ENCODE results near the gene PCCA.

PCCA gene

DNA sequence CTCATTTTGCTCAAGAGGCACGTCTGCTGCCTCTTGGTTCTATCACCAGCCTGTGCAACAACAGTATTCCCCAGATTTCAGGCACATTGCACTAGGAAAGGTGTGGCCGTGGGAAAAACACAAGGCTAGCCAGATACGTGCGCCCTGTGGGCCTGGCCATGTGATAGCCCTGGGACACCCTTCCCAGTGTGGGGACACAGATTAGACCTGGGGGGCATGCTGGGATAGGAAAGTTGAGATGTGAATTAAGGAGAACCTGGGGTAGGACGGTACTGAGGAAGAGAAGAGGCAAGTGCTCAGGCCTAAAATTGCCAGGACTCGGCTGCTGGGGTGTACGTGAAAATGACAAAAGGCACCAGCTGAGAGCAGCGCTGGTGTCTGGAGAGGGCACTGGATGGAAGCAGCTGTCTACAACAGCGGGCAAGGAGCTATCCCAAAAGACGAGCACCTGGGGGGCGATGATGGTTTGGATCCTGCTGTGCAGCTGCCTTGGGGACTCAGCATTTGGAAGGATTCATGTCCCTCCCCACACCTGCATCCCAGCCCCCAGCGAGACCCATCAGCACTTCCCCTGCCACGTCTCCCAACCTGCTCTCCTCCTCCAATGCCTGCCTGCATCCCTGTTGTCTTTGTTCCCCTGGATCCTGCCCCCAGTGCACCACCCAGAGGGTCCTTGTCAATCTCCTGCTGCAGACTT, 445.4 kb downstream of the PCCA start:
- no peak for DNase-seq

DNA sequence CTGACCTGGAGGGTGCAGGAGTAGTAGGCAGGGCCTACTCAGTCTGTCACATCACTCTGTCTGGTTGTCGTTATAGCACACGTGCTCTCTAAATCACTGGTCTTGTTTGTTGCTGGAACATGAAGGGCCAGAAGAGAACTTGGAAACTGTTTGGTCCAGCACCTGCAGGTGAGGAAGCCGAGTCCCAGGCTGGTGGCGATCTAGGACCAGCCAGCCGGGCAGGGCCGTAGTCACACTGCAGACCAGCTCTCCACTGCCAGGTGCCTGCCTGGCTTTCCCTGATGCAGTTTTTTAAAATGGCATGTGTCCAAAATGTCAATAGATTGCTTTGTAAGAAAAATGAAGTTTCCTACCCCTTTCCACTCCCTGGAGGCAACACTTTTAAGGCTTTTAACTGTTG, 446.0 kb downstream of the PCCA start:
- no peak for DNase-seq

DNA sequence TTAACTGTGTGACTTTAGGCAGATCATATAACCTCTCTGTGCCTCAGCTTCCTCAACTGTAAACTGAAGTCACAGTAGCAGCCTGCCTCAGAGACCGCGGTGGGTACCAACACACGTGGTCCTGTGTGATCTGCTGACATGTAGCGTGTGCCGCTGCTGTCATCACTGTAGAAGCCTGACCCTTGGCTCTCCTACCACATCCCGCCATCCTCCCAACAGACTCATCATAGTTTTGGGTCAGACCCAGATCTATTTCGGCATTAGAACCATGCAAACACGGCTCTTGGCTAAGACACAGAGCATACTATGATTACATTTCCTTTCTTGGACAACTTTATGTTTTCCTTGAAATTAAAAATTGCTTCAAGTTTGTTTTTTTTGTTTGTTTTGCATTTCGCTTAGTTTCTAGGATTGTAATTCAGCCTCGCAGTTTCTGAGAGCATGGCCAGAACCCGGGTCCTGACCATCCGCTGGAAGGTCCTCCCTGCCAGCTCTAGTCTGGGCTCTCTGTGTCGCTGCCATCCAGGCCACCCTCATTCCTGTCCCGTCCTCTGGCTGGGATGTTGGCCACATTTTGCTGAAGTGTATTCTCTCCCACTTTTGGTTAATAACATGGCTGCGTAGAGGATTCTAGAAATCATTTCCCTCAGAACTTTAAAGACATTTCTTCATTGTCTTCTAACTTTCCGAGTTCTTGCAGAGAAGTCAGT, 446.7 kb downstream of the PCCA start:
- no peak for DNase-seq

DNA sequence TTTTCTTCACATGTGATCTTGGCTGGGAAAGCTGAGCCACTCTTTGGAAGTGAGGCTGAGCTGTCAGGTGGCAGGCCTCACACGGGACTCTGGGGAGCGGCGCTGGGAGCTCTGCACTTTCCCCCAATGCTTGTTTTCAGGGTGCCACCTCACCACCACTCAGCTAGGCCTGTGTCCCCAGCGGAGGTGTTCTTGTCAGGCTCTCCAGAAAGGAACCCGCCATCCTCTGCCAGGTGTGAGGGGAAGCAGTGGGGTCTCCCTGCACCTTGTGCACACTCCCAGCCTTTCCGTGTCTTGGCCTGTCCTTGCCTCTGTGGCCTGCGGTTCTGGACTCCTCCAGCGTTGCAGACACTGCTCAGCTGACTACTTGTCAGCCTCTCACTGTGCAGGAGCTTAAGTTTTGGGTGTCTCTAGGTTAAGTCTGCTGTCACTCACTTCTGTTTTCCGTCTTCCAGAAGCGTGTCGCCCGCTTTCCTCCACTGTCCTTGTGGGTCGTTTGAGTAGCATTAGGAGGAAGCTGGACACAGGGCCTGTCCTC, 447.8 kb downstream of the PCCA start:
- DNase-seq = no peak

DNA sequence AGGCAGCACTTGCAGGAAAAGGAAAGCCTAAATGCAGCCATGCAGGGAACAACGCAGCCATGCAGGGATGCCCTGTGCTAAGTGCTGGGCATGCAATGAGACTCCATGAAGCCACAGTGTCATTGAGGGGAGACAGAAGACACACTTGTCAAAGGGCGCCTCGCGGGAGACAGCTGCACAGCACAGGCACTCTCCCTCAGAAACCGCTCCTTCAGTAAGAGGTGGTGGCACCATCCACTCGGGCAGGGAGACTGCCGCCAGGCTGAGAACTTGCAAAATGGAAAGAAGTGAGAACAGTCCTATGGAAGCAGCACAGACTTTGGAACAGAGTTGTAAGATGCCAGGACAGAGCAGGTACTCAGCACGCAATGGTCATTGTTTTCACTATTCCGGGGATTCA, 448.6 kb downstream of the PCCA start:
- no peak for DNase-seq

DNA sequence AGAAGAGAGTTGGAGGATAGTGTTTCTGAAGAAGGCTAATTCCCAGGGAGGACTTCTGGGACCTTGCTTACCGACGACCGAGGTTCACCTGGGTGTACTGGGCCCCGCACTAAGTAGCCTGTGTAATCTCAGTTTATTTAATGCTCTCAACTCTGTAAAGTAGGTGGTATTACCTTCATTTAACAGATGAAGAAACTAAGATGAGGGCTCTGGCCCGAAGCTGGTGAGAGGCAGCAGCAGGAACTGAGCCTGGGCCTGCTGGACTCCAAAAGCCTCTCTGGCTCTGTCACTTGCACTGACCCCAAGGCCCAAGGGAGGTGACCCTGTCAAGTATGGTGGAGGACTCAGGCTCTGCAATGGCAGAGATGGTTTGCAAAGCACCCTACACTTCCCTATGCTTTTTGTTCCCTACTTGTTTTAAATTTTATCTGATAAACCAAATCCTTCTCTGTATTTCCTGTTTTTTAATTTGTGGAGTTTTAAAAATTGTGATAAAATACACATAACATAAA, 449.1 kb downstream of the PCCA start:
- no peak for DNase-seq

DNA sequence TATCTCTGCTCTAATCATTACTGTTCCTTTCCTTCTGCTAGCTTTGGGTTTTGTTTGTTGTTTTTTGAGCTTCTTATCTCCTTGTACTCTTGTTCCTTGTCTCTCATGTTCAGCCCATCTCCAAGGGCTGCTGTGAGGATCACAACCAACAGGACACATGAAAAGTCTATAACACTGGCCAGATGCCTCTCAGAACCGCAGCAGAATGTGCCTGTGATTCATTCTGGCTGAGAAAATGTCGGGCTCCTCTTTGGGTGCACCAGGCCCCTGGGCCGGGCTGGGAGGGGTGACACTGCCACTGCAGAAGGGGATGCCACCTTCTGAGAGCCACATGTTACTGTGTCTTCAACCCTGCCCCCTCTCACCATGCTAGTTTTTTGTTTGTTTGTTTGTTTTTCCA, 451.7 kb downstream of the PCCA start:
- DNase-seq = no peak

DNA sequence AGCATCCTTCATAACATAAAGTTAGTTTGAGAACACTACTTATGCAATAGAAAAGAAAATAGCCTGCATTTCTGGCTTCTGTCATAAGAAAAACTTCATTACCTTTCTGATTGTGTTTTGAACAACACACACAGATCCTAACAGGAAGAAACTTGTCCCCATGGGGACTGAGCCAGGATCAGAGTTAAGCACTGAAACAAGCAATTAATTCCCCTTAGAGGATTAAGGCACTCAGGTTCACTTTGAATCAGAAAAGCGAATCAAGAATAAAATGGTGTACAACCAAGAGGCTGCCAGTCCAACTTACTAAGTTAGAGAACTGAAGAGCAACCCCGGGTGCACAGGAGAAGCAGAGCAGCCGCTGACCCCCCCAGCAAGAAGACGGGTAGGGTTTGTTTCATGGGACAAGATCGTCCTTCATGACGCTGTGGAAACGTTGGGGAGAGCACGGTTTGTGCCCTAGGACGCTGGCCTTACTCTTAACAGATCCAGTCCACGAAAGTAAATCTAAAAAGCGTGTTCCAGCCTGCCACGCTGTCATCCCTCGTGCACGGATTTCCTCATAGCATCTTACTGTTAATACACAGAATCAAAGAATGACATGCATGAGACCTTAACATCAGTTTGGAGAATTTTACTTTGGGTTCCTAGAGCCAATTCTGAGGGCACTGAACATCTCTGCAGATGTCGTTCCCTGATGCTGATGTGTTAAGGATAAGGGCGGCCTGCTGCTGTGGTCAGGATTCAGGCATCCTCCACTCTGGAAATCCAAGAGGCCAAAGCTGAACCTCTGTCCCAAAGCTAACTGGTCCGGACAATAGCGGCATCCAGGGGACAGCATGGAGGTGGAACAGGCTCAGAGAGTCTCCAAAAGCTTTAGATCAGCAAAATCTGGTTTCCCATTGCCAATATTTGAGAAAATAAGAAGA, 453.3 kb downstream of the PCCA start:
- DNase-seq = no peak

DNA sequence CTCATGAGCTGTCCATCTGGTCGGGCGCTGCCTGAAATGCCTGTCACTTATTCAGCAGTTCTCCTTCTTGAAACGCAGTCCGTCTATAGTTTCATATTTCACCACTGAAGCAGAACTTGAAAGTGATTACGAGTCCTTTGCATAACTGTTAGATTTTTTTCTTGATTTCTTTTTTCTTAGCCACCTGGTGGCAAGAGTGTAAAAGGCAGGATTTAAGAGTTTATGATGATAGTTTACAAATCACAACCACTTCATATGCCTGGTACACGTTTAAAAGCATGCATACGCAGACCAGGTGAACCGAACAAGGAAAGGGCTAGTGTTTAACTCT, 453.9 kb downstream of the PCCA start:
- DNase-seq = no peak

DNA sequence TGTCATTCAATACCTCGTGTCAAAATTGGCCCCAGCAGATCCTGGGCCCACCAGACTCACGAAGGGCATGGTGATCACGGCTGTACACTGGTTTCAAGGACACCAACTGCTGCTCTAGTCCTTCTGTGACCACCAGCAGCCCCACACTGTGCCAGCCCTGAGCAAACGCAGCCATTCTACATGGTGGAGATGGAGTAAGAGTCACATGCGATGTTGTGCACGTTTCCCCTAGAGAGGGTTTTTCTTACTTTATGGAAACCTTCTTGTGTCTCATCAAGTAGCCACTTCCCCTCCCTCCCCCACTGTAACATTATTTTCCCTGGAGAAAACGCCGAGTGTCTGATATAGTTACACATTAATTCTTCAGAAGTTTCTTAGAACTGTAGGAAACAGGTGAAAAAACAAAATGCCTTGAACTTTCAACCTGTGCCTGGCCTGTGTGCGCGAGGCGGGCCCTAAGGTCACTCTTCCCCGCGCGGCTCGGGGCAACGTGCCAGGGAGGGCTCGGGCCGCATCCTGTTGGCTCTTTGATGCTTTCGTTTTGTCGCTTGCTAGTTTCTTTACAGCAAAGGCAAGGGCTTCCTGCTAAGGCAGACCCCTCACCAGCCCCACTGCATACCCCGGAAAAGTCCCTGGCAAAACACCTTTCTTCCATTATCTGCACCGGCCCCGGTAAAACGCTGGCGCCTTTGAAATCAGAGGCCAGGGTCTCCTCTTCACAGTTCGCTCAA, 455.1 kb downstream of the PCCA start:
- no peak for DNase-seq

DNA sequence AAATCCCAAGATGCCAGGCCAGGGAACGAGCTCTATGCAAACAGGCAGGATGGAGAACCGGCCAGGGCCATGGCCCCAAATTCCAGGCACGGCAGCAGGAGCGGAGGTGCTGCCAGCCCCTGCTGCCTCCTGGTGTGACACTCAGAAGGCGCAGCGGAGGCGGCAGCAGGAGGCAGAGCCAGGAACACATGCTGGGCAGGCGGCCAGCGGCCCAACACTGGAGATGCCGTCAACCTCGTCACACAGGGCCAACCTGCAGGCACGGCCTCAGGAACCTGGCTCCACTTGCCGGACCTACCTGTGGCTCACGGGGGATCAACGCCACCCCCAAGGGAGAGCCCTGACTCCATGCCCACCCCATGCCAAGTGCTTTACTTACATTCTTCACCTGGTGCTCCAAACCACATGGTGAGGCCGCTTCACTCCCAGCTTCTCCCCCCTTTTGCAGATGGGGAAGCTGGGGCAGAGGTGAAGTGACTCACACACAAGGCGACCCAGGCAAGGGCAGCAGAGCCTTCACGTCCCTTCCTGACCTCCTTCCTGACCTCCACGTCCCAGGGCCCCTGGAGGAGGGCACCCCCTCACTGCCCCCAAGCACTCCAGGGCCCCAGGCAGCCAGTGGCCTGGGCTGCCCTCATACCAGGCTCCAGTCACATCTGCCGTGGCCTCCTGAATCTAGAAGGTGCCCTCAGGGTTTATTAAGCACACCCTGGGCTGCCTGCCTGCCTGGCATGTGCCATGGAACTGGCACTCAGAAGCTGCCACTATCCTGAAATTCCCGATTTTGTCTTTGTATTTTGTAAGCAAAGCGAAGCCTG, 456.2 kb downstream of the PCCA start:
- no peak for DNase-seq

DNA sequence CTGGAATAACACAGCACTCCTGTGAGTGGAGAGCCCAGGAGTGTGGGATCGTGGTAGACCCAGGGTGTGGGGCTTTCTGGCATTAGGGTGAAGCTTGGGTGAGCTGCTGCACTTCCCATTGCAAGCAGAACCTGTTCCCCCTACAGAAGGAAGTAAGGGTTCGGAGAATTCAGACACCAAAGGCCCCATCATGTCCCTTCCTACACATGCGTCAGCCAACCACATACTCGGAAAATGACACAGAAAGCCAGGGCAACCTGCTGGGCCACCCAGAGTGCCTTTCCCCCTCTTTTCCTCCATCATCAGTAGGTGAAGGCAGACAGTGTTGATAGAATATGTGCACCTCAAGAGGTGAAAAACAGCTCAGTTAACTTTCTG, 456.8 kb downstream of the PCCA start:
- DNase-seq = no peak

DNA sequence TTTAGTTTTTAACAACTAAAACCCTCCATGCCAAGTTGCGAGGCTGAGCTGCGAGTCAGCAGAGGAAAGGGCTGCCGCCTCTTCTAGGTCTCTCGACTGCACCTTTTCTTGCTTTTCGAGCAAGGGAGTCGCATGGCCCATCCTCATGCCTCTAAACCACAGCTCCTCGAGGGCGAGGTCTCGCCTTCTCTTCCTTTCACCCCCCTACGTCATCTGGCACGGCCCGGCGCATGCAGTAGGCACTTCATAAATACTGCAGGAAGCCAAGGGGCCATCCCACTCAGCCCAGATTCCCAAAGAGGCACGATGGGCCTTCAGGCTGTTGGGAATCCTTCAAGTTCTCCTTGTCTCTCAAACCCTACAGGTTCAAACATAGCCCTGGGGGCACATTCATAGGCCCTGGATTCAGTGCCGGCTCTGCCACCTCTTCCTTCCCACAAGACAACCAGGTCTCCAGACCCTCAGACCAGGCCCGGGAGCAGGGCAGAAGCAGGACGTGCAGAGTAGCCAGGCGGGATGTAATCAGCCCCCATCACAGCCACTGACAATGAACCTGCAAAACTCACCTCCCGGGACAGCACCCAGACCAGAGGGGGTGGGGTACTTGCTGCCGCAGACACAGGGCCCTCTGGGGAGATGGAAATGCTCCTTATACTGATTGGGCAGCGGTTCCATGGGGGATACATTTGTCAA, 458.0 kb downstream of the PCCA start:
- DNase-seq = no peak

DNA sequence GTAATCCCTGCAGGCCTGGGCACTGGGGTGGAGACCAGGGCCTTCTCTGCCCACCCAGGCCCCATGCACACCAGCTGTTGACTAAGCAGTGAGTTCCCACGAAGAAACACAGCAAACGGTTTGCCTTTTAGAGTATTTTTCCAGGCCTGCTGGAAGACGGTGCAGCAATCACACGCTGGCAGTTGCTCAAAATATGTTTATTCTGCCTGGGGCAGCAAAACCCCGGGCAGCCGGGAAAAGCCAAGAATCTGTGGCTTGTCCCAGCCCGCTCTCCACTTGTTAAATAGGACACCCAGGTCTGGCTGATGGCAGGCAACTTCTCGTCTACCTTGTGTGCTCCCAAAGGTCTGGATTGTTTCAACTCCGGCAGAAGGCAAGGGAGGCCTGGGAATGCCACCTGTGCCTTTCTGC, 458.9 kb downstream of the PCCA start:
- DNase-seq = no peak

DNA sequence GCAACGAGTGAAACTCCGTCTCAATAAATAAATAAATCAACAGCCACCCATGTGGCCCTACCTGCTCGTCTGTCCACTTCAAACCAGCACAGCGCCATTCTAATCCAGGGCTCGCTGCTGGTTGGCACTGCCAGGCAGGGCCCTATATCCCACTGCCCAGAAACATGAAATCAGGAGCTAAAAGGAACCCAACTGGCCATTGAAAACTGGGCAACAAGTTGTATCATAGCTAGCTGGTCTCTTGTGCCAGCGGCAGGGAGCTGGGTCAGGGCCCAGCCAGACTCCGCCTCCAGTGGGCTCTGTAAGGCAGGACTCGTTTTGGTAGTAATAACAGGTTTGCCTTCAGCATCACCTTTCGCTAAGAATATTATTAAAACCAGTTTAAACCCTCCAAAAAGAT, 460.4 kb downstream of the PCCA start:
- no peak for DNase-seq

DNA sequence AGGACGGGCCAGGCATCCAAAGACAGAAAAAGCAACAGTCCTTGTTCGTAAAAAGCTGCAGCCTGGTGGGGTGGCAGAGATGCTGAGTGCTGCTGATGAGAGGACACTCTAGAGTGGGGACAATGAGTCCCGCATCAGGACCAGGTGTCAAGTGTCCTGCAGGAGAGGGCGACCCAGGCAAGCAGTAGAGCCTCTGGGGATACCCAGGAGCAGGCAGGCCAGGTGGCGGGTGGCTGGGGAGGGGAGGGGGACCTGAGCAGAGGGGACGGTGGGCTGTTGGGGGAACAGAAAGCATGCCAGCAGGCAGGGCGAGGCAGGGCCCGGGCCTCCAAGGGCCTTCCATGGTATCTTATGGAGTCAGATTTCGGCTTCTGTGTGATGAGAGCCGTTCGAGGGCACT, 463.9 kb downstream of the PCCA start:
- no peak for DNase-seq

DNA sequence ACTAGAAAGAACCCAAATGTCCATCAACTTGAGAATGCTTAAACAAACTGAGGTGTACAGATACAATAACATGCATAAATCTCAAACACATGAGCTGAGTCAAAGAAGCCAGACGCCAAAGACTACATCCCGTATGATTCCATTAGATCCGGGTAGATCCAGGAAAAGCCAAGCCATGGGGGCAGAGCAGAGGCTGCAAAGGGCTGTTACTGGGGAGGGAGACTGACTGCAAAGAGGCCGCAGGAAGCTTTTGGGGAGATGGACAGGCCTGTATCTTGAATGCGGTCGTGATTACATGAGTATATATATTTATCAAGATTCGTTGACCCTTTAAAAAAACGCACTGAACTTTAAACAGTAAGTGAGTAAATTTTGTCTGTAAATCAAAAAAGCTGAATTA, 471.0 kb downstream of the PCCA start:
- no peak for DNase-seq

DNA sequence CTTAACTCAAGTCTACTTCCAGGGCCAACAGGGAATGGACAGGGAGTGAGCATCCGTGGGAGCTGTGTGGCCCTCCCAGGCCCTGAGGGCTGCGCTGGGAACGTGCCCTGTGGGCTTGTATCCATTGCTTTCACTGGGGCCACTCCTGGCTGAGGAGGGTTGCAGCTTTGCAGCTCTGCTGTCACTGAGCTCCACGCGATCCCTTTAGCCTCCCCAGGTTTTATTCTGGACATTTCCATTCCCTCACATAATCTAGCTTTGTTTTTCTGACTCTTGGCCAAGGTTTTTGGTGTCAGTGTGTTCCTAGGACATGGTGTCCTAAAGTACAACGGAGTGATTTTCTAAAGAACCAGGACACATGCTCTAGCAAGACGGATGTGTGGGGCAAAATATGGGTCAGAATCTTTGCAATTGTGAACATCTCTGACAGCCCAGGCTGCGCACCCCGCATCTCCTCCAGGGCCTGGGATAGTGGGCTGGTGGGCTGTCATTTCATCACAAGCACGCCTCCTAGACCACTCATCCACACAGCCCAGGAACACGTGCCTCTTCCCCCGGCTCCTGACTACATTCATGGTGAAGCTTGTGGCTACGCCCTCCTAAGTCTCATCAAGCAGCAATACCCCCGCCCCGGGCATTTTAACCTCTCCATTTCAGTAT, 471.7 kb downstream of the PCCA start:
- DNase-seq = no peak

DNA sequence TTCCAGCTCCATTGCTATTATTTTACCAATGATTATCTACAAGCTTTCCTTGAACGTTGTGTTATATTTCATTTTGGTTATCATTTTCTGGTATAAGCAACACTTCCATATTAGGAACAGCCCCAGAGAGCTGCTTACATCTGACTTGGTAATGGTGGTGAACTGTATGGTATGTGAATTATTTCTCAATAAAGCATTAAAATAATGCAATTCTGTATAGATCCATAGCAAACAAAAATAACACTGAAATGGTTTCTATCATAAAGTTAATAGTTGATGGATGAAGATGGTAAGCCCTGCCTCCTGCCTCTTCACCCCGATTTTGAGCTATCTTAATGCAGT, 472.2 kb downstream of the PCCA start:
- no peak for DNase-seq

DNA sequence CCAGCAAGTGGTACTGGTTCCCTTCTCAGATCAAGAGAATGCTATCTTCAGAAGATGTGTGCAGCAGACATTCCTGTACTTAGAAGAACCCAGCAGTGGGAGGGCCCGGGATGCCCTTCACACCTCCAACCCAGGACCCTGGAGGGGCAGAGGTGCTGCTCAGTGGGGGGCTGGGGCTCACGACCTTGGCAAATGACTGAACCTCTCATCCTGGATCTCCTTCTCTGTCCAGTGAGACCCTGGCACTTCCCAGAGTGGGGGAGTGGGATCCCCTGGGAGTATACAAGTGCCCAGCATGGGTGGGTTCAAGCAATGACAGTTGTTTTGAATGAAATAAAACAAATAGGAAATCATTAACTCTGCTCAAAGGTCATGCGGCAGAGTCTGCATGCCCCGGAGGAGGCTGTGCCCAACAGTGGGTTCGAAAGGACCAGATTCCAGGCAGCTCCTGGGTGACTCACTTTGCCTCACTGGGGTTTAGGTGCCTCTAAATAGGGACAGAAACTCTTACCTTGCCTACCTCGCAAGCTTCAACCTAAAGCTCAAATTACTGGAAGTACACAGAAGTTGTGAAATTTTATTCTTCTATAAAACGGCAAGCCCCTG, 472.8 kb downstream of the PCCA start:
- no peak for DNase-seq
